OCI-LY7 (cell line): Measurements from ENCODE around the gene ROR2. TPM values are rescaled to one million over a fixed set of nuclear protein-coding genes. Genes with fewer than 3 reads are reported as not detected.

Experiments
- BruUV-seq: library from RNA; stranded (reverse); fragments of 400-500 nt; replicated peaks from 2 replicates; lab custom pipeline; 2021; lab: Mats Ljungman, UMichigan
- CTCF ChIA-PET: fragments of 300-600 bp; sonication (Branson Sonifier 250); formaldehyde crosslinking; loops from one replicate; lab custom pipeline; 2022; ENCODE audit warnings: antibody characterized with exemption; ENCODE audit not compliant: unreplicated experiment; lab: Charles Lee
- POLR2A ChIA-PET: fragments of 300-600 bp; sonication (Branson Sonifier 250); formaldehyde crosslinking; loops from one replicate; lab custom pipeline; 2022; ENCODE audit warnings: antibody characterized with exemption; lab: Charles Lee
- DNase-seq: peaks from one replicate; pipeline ENCODE4 v3.0.0-alpha.2; 2015; ENCODE audit warnings: low spot score
- H2AFZ ChIP-seq: fragments of 200-600 bp; sonication (generic), shearing (Covaris generic); 2 replicates; pipeline ENCODE4 v1.6.1; 2014; ENCODE audit warnings: mild to moderate bottlenecking, antibody characterized with exemption, low read length, moderate library complexity
- H3K27ac ChIP-seq: fragments of 200-600 bp; sonication (generic); 2 replicates; pipeline ENCODE4 v1.5.1; 2014; ENCODE audit warnings: mixed run types, low read depth, mild to moderate bottlenecking, moderate library complexity, low read length, inconsistent platforms; ENCODE audit not compliant: poor library complexity, severe bottlenecking
- H3K36me3 ChIP-seq: fragments of 200-600 bp; sonication (generic); 2 replicates; pipeline ENCODE4 v1.6.1; 2014; ENCODE audit warnings: mild to moderate bottlenecking, antibody characterized with exemption, low read length, moderate library complexity, mixed read lengths; ENCODE audit not compliant: insufficient read depth
- H3K4me1 ChIP-seq: fragments of 200-600 bp; sonication (generic); 2 replicates; pipeline ENCODE4 v1.5.1; 2014; ENCODE audit warnings: mild to moderate bottlenecking, low read length; ENCODE audit not compliant: insufficient read depth, poor library complexity, severe bottlenecking
- H3K4me2 ChIP-seq: fragments of 200-600 bp; sonication (generic); 2 replicates; pipeline ENCODE4 v1.6.1; 2014; ENCODE audit warnings: mild to moderate bottlenecking, low read length
- H3K4me3 ChIP-seq: fragments of 200-600 bp; sonication (generic); 2 replicates; pipeline ENCODE4 v1.5.1; 2014; ENCODE audit warnings: mild to moderate bottlenecking, low read depth, low read length; ENCODE audit not compliant: poor library complexity, severe bottlenecking
- H3K79me2 ChIP-seq: fragments of 200-600 bp; sonication (generic); 2 replicates; pipeline ENCODE4 v1.6.1; 2016; ENCODE audit warnings: low read depth, mild to moderate bottlenecking, low read length, moderate library complexity, mixed read lengths; ENCODE audit not compliant: insufficient read depth
- H3K9me2 ChIP-seq: fragments of 200-600 bp; sonication (generic); 2 replicates; pipeline ENCODE4 v1.6.1; 2016; ENCODE audit warnings: mild to moderate bottlenecking, low read length, mixed read lengths; ENCODE audit not compliant: insufficient read depth
- H3K9me3 ChIP-seq: fragments of 200-600 bp; sonication (generic); 2 replicates; pipeline ENCODE4 v1.6.1; 2014; ENCODE audit warnings: mild to moderate bottlenecking, mixed run types, low read length, mixed read lengths
- H4K20me1 ChIP-seq: fragments of 200-600 bp; sonication (generic); 2 replicates; pipeline ENCODE4 v1.6.1; 2014; ENCODE audit warnings: mild to moderate bottlenecking, antibody characterized with exemption, low read length, moderate library complexity, mixed read lengths; ENCODE audit not compliant: insufficient read depth
- EZH2phosphoT487 ChIP-seq: fragments of 200-600 bp; sonication (generic); IDR thresholded peaks from 2 replicates; pipeline ENCODE4 v1.6.1; 2018; ENCODE audit warnings: low read depth, borderline replicate concordance, mild to moderate bottlenecking, mixed run types, antibody characterized with exemption, low read length, moderate library complexity, mixed read lengths
- intact Hi-C: fragments of 100-400 bp; cut with micrococcal nuclease; formaldehyde crosslinking; loops from one replicate; pipeline ENCODE4 v1.10.0; 2022; ENCODE audit not compliant: unreplicated experiment
- total RNA-seq, 2 experiments: library from RNA; depleted of rRNA in 1 of 2; stranded (reverse); fragments of >200 nt in 1 of 2; shearing (Covaris generic) in 1 of 2; gene quantifications; 2 replicates each; pipeline ENCODE4 v1.2.3, GENCODE V29; 2014 to 2022
- TF ChIP-seq, protein P1 (sequence below): fragments of 200-600 bp; sonication (generic); conservative IDR thresholded peaks from 2 replicates; pipeline ENCODE4 v1.5.1; 2014; ENCODE audit warnings: mild to moderate bottlenecking, antibody characterized with exemption, low read length, moderate library complexity, mixed read lengths

ROR2 gene
- total RNA-seq, 2 experiments from 2014 or later: 0.10 to 0.19 TPM

GRCh38 chr9:91676046-91676445 is 274.0 kb downstream of the ROR2 start:
- Histone ChIP-seq H3K4me2 (no peak overlapping the region), H3K79me2 (no peaks in the 10 kb centered on the region), H3K4me3 (no peak overlapping the region), H3K36me3 (no peaks in the 10 kb centered on the region), H4K20me1 (no peaks in the 10 kb centered on the region), H3K9me3 (no peaks in the 10 kb centered on the region), H3K4me1 (no peaks in the 10 kb centered on the region), H3K9me2 (no peaks in the 10 kb centered on the region), H3K27ac (no peak overlapping the region), H2AFZ (no peak overlapping the region)
- POLR2A ChIA-PET: no interaction called here
- intact Hi-C loops: no loop called here
- no TSS peak for BruUV-seq
- CTCF ChIA-PET: no interaction called here
- TF ChIP-seq, protein P1, sequence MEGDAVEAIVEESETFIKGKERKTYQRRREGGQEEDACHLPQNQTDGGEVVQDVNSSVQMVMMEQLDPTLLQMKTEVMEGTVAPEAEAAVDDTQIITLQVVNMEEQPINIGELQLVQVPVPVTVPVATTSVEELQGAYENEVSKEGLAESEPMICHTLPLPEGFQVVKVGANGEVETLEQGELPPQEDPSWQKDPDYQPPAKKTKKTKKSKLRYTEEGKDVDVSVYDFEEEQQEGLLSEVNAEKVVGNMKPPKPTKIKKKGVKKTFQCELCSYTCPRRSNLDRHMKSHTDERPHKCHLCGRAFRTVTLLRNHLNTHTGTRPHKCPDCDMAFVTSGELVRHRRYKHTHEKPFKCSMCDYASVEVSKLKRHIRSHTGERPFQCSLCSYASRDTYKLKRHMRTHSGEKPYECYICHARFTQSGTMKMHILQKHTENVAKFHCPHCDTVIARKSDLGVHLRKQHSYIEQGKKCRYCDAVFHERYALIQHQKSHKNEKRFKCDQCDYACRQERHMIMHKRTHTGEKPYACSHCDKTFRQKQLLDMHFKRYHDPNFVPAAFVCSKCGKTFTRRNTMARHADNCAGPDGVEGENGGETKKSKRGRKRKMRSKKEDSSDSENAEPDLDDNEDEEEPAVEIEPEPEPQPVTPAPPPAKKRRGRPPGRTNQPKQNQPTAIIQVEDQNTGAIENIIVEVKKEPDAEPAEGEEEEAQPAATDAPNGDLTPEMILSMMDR: 0 out of 2 replicates have a peak, but pooled peaks have one; percentile 17
- no peak for TF ChIP-seq EZH2phosphoT487
- DNase-seq: no peak

- Histone ChIP-seq H3K9me3 (no peaks in the 10 kb centered on the region), H3K27ac (no peak overlapping the region), H3K4me1 (no peaks in the 10 kb centered on the region), H4K20me1 (no peaks in the 10 kb centered on the region), H3K9me2 (no peaks in the 10 kb centered on the region), H2AFZ (no peak overlapping the region), H3K4me2 (no peak overlapping the region), H3K79me2 (no peaks in the 10 kb centered on the region), H3K36me3 (no peaks in the 10 kb centered on the region), H3K4me3 (no peak overlapping the region)
- no TSS peak for BruUV-seq
- ChIA-PET POLR2A (no interaction called here), CTCF (no interaction called here)
- no peak for DNase-seq
- TF ChIP-seq, protein P1: no peak
- no peak for TF ChIP-seq EZH2phosphoT487
- intact Hi-C loops: no loop called here
Observed at GRCh38 chr9:91664663-91665062, 285.4 kb downstream of the ROR2 start.

- intact Hi-C loops: no loop called here
- Histone ChIP-seq H3K4me2 (no peak overlapping the region), H3K9me2 (no peaks in the 10 kb centered on the region), H3K9me3 (no peaks in the 10 kb centered on the region), H3K4me3 (no peak overlapping the region), H3K4me1 (no peaks in the 10 kb centered on the region), H2AFZ (no peak overlapping the region), H4K20me1 (no peaks in the 10 kb centered on the region), H3K36me3 (no peaks in the 10 kb centered on the region), H3K27ac (no peak overlapping the region), H3K79me2 (no peaks in the 10 kb centered on the region)
- no peak for TF ChIP-seq EZH2phosphoT487
- TF ChIP-seq, protein P1: no peak
- ChIA-PET POLR2A (no interaction called here), CTCF (no interaction called here)
- BruUV-seq: no TSS peak
- DNase-seq: no peak
Observed at GRCh38 chr9:91663858-91664257, 286.2 kb downstream of the ROR2 start.
